Inflammatory macrophage treated with lipopolysaccharide for 4 hours (primary cell): ENCODE results near the gene PCSK6.

ENCODE experiments used
- DNase-seq: peaks from one replicate; pipeline ENCODE4 v3.0.0-alpha.2; 2020

Gene PCSK6

GRCh38 chr15:101489599-101490407 lies at the start of gene PCSK6:
Gene PCSK6, minus strand, starts transcription at chr15:101489707. Its CDS starts 37 bp downstream, at chr15:101489670.
- DNase-seq = no peak

DNA sequence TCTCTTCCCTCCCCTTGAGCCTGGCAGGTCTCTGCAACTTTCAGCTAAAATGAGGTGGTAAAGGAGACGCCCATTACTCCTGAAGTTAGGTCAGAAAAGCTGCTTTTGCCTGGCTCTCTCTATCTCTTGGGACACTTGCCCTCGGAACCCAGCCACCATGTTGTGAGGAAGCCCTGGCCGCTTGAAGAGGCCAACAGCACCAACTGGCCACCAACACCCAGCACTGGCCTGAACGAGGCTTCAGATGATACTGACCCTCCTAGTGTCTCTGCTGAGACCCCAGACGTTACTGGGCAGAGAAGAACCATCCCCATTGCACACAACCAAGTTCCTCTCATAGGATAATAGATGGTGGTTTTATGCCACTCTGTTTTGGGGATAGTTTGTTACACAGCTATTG lies 49.5 kb upstream of the PCSK6 start:
- DNase-seq = no peak

DNA sequence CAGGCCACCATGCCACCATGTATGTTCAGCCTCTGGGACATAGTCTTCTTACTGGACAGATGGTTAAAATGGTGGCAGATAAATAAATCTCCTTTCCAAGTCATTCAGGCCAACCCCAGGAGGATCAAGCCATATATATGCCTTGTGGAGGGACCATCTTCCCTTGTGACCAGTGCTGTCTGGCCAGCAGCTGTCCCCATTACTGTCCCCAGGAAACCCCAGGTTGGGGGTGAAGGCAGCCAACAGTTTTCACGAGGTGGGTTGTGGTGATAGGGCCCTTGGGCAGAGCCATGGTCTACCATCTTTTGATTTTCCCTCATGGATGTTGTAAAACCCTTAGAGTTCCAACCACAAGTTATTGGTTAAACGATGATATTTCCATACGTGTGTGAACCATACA lies 48.7 kb upstream of the PCSK6 start:
- no peak for DNase-seq

GRCh38 chr15:101537483-101538080 lies 48.1 kb upstream of the PCSK6 start:
- peak; percentile 50 for DNase-seq

- DNase-seq = no peak
Measured at GRCh38 chr15:101536875-101537405, 47.4 kb upstream of the PCSK6 start.

DNA sequence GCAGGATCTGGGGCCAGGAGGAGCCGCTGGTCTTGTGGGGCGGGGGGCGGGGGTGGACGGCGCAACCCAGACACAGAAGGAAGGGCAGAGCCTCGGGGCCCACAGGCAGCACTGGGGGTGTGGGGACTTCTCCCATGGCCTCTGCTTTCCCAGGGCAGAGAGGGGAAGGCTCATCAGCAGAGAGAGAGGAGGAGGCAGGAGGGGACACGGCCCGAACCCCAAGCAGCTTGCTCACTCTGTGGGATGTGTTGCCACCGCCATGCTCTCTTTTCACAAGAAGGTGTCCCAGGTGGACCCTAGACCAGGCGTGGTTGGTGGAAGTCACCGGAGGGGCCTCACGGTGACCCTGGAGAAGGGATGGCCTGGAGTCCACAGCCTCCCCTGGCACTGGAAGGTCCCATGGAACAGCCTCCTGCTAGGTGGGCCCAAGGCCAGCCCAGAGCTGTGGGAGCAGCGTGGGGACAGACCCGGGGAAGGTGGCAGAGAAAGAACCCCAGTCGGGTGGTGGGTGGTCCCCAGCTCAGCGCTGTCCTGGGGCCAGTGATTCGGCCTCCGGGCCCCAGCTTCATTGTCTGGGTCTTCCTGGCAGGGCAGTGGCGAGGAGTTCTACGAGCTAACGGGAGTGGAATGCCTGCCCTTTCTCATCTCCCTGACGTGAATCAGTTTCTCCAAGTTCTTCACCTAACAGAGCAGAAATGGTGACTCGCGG lies 46.8 kb upstream of the PCSK6 start:
- no peak for DNase-seq

DNA sequence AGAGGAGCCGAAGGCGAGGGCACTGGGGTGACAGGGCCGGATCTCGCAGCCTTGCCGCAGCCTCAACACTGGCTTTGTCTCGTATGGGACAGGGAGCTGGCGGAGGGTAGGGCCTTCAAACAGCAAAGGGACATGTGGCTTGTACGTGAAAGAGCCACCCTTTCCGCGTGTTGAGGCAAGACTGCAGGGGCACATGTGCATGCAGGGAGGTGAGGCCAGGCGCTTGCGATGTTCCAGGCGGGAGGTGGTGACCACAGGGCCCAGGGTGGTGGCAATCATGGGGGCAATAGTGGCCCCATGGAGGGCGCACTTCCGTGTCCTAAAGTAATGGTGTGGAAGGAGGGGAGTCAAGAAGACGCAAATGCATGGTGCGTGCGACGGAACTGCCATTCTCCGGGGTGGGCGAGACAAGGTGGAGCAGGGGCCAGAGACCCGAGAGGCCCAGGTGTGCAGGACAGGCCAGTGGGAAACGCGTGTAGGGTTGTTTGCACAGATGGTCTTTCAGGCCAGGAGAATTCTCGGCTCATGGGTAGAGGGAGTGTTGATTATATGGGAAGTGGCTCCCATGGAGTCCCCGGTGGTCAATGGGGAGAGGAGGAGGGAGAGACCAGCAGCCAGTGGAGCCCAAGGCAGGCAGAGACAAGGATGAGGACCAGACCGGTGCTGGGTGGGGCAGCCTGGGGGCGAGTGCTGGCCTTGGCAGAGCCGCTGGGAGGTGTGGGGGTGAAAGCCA lies 45.8 kb upstream of the PCSK6 start:
- DNase-seq = no peak

- no peak for DNase-seq
Measured at GRCh38 chr15:101534376-101534970, 45.0 kb upstream of the PCSK6 start.

DNA sequence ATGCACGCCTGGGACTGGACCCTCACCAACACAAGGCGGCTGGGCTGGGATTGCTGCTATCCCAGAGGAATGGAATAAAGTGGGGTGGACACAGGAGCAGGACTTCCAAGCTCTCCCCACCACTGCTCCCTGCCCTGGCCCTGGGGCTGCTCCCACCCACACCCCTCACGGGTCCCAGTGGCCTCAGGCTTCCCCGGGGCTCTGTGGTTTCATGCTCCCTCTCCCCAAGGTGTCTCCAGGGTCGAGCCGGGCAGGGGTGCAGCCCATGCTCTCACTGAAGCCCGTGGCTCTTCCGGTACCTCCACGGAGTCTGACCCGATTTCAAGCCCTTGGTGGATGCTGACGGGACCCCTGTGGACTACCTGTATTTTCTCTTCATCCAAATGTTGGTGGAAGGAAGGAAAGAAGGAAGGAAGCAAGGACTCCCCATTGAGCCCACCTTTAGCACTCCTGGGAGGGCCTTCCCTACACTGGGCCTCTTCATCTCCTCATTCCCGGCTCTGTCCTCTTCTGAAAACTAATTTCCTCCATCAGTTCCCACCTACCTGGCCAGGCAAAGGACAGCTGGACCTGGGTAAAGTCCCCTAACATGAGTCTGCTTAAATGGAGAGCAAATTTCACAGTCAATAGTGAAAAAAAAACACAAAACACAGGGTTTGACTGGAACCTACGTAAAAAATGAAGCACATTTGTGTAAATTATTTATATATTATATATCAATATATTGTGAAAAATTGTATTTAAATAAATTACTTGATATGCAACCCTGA lies 44.0 kb upstream of the PCSK6 start:
- no peak for DNase-seq

DNA sequence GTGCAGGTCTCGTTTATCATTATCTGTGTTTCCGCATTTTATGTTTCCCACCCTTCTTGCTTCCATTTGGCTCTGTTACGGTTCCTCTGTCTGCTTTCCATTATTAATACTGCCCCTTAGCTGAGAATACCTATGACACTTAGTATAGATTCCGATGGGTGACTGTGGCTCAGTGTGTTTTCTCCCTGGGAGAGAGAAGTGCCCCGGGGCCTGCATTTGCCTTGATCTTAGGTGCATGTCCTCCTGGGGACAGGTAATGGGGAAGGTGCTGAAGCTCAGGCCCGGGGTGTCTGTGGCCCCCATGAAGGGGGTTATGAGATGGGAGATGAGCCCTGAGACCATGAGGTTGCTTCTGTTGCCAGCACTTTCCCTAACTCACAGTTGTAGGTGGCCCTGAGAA lies 43.4 kb upstream of the PCSK6 start:
- no peak for DNase-seq

DNA sequence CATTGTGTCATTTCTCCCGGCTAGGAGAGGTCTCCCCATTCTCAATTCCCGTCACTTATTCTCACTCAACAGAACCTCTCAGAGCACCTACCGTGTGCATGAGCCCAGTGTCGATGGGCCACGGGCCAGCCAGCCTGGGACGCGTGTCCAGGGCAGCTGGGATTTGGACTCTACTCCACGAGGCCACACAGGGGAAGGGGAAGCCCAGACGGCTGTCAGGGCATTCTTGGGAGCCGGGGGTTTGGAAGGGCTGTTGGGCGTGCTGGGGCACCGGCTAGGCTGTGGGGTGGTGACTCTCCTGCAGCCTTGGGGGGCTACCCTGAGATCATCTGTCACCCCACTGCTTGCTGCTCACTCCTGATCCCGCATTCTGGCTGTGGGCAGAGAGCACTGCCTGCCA lies 41.7 kb upstream of the PCSK6 start:
- no peak for DNase-seq

DNA sequence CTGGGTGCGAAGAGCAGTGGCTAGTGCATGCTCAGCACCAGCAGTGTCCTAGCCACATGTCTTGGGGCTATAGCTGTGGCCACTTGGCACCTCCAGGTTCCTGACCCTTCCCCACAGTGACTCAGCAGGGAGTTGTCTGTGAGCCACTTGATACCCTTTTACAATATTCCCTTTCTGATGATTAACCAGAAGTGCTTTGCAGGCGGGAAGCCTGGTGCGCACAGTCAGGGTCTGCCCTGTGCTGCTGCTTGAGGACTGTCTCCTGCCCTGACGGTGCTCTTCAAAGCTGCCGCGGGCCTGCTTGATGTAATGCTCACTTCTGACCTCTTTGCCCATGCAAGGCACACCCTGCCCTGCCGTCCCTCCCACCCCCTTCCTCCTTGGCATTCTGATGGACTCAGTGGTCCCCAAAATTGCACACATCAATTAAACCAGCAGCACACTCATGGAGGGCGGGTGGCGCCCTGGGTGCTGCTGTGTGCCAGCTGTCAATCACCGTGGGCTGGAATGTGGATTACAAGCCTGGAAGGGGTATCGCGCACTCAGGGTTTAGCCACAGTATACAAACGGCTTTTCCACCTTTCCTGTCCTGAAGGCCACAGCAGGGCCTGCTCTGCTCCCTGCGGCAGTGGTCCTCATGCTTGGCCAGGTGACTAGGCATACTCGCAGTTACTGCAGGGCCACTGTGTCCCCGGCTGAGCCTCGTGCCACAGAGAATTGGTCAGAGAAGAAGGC lies 40.9 kb upstream of the PCSK6 start:
- no peak for DNase-seq

GRCh38 chr15:101528917-101529299 lies 39.4 kb upstream of the PCSK6 start:
- no peak for DNase-seq

DNA sequence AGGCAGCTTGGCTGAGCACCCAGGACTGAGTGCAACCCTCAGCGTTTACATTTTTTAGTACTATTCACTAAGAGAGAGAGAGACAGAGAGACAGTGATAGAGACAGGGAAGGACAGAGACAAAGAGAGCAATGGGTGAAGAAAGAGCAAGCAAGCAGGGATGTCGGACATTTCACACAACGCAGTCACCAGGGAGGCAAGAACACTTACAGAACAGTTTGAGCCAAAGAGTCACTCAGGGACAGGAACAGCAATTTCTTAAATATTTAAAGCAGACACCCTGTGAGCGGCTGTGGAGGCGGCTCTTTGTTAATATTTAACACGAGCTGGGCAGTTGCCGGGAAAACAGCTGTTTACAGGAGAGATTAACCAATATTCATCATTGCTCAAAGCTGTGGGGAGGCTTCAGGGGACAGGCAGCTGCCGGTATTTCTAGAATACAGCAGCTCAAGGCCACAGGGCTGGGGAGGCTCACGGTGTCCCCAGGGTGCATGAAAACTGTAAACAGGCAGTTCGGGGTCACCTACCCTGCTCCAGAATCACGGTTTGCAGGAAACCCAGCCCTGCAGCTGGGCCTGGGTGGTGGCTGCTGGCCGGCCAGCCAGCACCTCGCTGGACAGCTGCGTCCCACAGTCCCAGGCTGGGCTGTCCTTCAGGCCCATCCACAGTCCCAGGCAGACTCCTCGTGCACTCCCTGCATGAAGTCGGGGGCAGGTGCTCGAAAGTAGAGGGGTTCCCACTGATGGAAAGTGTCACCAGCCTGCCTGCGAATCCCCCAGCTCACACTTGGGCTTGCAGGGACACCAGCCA lies 38.8 kb upstream of the PCSK6 start:
- peak; percentile 63 for DNase-seq

- no peak for DNase-seq
Measured at GRCh38 chr15:101526890-101527289, 37.4 kb upstream of the PCSK6 start.

- no peak for DNase-seq
Measured at GRCh38 chr15:101526442-101526841, 36.9 kb upstream of the PCSK6 start.

- DNase-seq = no peak
Measured at GRCh38 chr15:101526021-101526420, 36.5 kb upstream of the PCSK6 start.

- no peak for DNase-seq
Measured at GRCh38 chr15:101525087-101525669, 35.7 kb upstream of the PCSK6 start.

- DNase-seq = no peak
Measured at GRCh38 chr15:101523560-101523940, 34.0 kb upstream of the PCSK6 start.
